ENCODE results near the gene HOXA1. TPM values are rescaled to one million over a fixed set of nuclear protein-coding genes. Genes with fewer than 3 reads are reported as not detected.

HOXA1 gene
- total RNA-seq, 1 experiment from 2014 or later = 1.4 TPM

DNA sequence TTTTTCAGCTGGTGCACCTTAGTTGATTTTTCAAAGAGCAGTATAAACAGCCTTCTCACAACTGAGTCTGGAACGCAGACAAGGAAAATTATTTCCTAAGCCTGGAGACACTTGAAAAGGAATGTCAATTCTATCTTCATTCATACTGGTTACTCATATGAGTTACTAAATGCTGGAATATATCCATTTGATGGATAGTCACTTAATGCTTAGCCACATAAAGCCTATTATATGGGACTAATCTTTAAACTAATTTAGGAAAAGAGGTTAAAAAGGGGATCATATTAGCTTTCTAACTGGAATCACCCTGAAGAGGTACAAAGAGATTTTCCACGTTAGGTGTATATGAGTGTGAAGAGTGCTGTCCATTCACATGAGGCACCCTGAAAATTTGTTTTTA is 36.4 kb upstream of the HOXA1 start:
- no peaks in the 10 kb centered on the region for H3K9me3 ChIP-seq (ENCODE audit: low read length)
- peaks cover 40% of the 10 kb centered on the region for H3K79me2 ChIP-seq (ENCODE audit: low read length)
- no peak overlapping the region for H3K9ac ChIP-seq (ENCODE audit: low read length)
- TF ChIP-seq, protein P1, sequence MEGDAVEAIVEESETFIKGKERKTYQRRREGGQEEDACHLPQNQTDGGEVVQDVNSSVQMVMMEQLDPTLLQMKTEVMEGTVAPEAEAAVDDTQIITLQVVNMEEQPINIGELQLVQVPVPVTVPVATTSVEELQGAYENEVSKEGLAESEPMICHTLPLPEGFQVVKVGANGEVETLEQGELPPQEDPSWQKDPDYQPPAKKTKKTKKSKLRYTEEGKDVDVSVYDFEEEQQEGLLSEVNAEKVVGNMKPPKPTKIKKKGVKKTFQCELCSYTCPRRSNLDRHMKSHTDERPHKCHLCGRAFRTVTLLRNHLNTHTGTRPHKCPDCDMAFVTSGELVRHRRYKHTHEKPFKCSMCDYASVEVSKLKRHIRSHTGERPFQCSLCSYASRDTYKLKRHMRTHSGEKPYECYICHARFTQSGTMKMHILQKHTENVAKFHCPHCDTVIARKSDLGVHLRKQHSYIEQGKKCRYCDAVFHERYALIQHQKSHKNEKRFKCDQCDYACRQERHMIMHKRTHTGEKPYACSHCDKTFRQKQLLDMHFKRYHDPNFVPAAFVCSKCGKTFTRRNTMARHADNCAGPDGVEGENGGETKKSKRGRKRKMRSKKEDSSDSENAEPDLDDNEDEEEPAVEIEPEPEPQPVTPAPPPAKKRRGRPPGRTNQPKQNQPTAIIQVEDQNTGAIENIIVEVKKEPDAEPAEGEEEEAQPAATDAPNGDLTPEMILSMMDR (conservative IDR thresholded peaks at IDR 0.05; ENCODE audit: low read depth, low read length) = no peak
- no peak for TF ChIP-seq EZH2 (IDR thresholded peaks at IDR 0.05; ENCODE audit: low read length, unreplicated experiment)
- TF ChIP-seq EZH2phosphoT487 (IDR thresholded peaks at IDR 0.05; ENCODE audit: borderline replicate concordance, low read length) = no peak
- no peak overlapping the region for H3K4me3 ChIP-seq (ENCODE audit: low read length)
- POLR2A ChIA-PET (ENCODE audit: unreplicated experiment) = interaction anchor here (0.6 kb wide), 2 partner anchors 17 to 21 kb away, joined by 3 to 6 read pairs; no protein-coding TSS in a partner anchor
- H4K20me1 ChIP-seq (ENCODE audit: low read length) = no peaks in the 10 kb centered on the region
- no peaks in the 10 kb centered on the region for H3K36me3 ChIP-seq (ENCODE audit: low read depth, low read length)
- H3F3A ChIP-seq (ENCODE audit: low read length, unreplicated experiment) = no peaks in the 10 kb centered on the region
- H3K4me2 ChIP-seq (ENCODE audit: low read length) = no peak overlapping the region
- H3K27me3 ChIP-seq (ENCODE audit: low read length) = no peaks in the 10 kb centered on the region
- no peaks in the 10 kb centered on the region for H3K9me2 ChIP-seq (replicated peaks; ENCODE audit: low read length)
- no peak for DNase-seq
- H3K27ac ChIP-seq (ENCODE audit: low read length) = no peak overlapping the region
- peaks cover 48% of the 10 kb centered on the region for H3K4me1 ChIP-seq (ENCODE audit: insufficient read depth, low read length)
- no TSS peak for BruUV-seq (replicated peaks)
- intact Hi-C loops (cut with micrococcal nuclease) = no loop called here
- CTCF ChIA-PET = no interaction called here
- no peak overlapping the region for H2AFZ ChIP-seq (ENCODE audit: low read length)
- ATAC-seq = no peak

DNA sequence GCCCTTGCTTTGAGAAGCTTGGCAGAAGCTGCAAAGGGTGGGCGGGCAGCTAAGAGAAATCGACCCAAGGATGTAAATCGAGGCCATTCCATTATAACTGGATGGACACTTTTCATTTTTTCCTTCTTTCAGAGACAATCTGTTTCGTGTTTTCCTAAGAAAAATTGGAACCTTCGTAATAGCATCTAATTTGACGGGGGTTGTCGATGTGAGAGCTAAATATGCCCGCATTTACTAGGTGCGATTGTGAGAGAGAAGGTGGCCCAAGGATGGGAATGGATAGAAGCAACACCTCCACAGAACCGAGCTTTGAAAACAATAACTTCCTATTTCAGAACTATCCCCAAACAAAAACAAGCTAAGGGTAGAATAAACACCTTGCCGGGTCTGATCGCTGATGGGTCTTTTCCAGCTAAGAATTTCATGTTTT is 35.6 kb upstream of the HOXA1 start:
- Histone ChIP-seq H2AFZ (ENCODE audit: low read length) (peak overlapping the region; percentile 81), H3K27ac (ENCODE audit: low read length) (peak overlapping the region; percentile 56), H3F3A (ENCODE audit: low read length, unreplicated experiment) (no peaks in the 10 kb centered on the region), H3K4me2 (ENCODE audit: low read length) (peak overlapping the region; percentile 85), H3K9me3 (ENCODE audit: low read length) (no peaks in the 10 kb centered on the region), H3K4me3 (ENCODE audit: low read length) (peak overlapping the region; percentile 77), H4K20me1 (ENCODE audit: low read length) (no peaks in the 10 kb centered on the region), H3K9me2 (replicated peaks; ENCODE audit: low read length) (no peaks in the 10 kb centered on the region), H3K36me3 (ENCODE audit: low read depth, low read length) (no peaks in the 10 kb centered on the region), H3K9ac (ENCODE audit: low read length) (peak overlapping the region; percentile 80), H3K27me3 (ENCODE audit: low read length) (no peaks in the 10 kb centered on the region), H3K4me1 (ENCODE audit: insufficient read depth, low read length) (peaks cover 48% of the 10 kb centered on the region), H3K79me2 (ENCODE audit: low read length) (peaks cover 40% of the 10 kb centered on the region)
- no peak for TF ChIP-seq EZH2 (IDR thresholded peaks at IDR 0.05; ENCODE audit: low read length, unreplicated experiment)
- TF ChIP-seq, protein P1 (conservative IDR thresholded peaks at IDR 0.05; ENCODE audit: low read depth, low read length) = no peak
- no peak for TF ChIP-seq EZH2phosphoT487 (IDR thresholded peaks at IDR 0.05; ENCODE audit: borderline replicate concordance, low read length)
- ATAC-seq = no peak
- no TSS peak for BruUV-seq (replicated peaks)
- intact Hi-C loops (cut with micrococcal nuclease) = no loop called here
- POLR2A ChIA-PET (ENCODE audit: unreplicated experiment) = interaction anchor here (0.5 to 0.6 kb wide), 3 partner anchors 9 to 234 kb away, joined by 3 read pairs; no protein-coding TSS in a partner anchor
- DNase-seq = no peak
- CTCF ChIA-PET = interaction anchor here (0.7 to 1.0 kb wide), 2 partner anchors 17 to 445 kb away, joined by 3 to 7 read pairs; no protein-coding TSS in a partner anchor

All from PC-3 (cell line).